HepG2 (cell line): ENCODE results near the gene TNIP3. TPM values are rescaled to one million over a fixed set of nuclear protein-coding genes. Genes with fewer than 3 reads are reported as not detected.

Experiments used
- ATAC-seq: fragments of 200-7000 bp; cut with Tn5 transposase; 3 replicates; pipeline ENCODE4 v1.9.1; 2020; ENCODE audit warnings: mild to moderate bottlenecking, moderate library complexity
- BruUV-seq: library from RNA; stranded (reverse); fragments of 400-500 nt; replicated peaks from 2 replicates; lab custom pipeline; 2021; lab: Mats Ljungman, UMichigan
- CTCF ChIA-PET: fragments of 300-600 bp; formaldehyde crosslinking; extraction: SDS; loops from one replicate; lab custom pipeline; 2021; ENCODE audit warnings: low total read pairs, inconsistent platforms, low intra/inter-chr PET ratio; lab: Yijun Ruan, JAX
- POLR2A ChIA-PET: fragments of 350-600 bp; sonication (Branson Sonifier 250); formaldehyde crosslinking; loops from one replicate; lab custom pipeline; 2020; ENCODE audit warnings: antibody characterized with exemption, inconsistent platforms; lab: Yijun Ruan, JAX
- DNase-seq: peaks from one replicate; pipeline ENCODE4 v3.0.0-alpha.2; 2015; ENCODE audit warnings: low spot score
- FAIRE-seq: peaks from 3 replicates; lab custom pipeline; 2011; peaks lifted over from hg19 to GRCh38; lab: Jason Lieb, UNC
- H2AFZ ChIP-seq: one replicate; pipeline ENCODE4 v1.6.1; 2011; ENCODE audit warnings: low read length, inconsistent platforms
- H3K27ac ChIP-seq: fragments of 300-600 bp; 3 replicates; pipeline ENCODE4 v1.8.0; 2011; ENCODE audit warnings: mixed run types, mild to moderate bottlenecking, mixed read lengths, low read length, inconsistent platforms; ENCODE audit not compliant: insufficient read depth; ENCODE audit errors: extremely low read length
- H3K27me3 ChIP-seq, 2 experiments: fragments of 200-600 bp in 1 of 2; 2 replicates in 1 of 2; 3 replicates in 1 of 2; pipeline versions ENCODE4 v1.6.0 to v1.8.0; 2011; ENCODE audit warnings: low read length in 2 of 2, mild to moderate bottlenecking in 2 of 2, moderate library complexity in 2 of 2, inconsistent platforms in 1 of 2; ENCODE audit not compliant: insufficient read depth in 2 of 2, control insufficient read depth in 1 of 2
- H3K36me3 ChIP-seq, 2 experiments: fragments of 200-600 bp in 1 of 2; replicated peaks in 1 of 2; 2 replicates in 1 of 2; 3 replicates in 1 of 2; pipeline versions ENCODE4 v1.5.1 to v1.8.0; 2011; ENCODE audit warnings: low read length in 2 of 2, inconsistent platforms in 1 of 2; ENCODE audit not compliant: insufficient read depth in 2 of 2, control insufficient read depth in 1 of 2
- H3K4me1 ChIP-seq: 2 replicates; pipeline ENCODE4 v1.5.1; 2012; ENCODE audit warnings: low read length, inconsistent platforms; ENCODE audit not compliant: insufficient read depth
- H3K4me2 ChIP-seq: 2 replicates; pipeline ENCODE4 v1.6.0; 2011; ENCODE audit warnings: low read depth, low read length, inconsistent platforms
- H3K4me3 ChIP-seq, 3 experiments: fragments of 200-600 bp in 1 of 3; sonication (generic), shearing (Covaris generic) in 1 of 3; replicated peaks in 1 of 3; 2 replicates each; pipeline ENCODE4 v1.5.1; 2011 to 2016; ENCODE audit warnings: low read length in 3 of 3, inconsistent platforms in 2 of 3, low read depth in 2 of 3, mild to moderate bottlenecking in 2 of 3, control low read depth in 1 of 3, mixed read lengths in 1 of 3; ENCODE audit not compliant: insufficient read depth in 1 of 3
- H3K79me2 ChIP-seq: one replicate; pipeline ENCODE4 v1.6.1; 2011; ENCODE audit warnings: low read length, inconsistent platforms; ENCODE audit not compliant: insufficient read depth
- H3K9ac ChIP-seq: 2 replicates; pipeline ENCODE4 v1.6.0; 2011; ENCODE audit warnings: mild to moderate bottlenecking, low read depth, low read length, inconsistent platforms; ENCODE audit not compliant: insufficient read depth
- H3K9me3 ChIP-seq: 2 replicates; pipeline ENCODE4 v1.5.1; 2012; ENCODE audit warnings: mild to moderate bottlenecking, low read length
- H4K20me1 ChIP-seq: 2 replicates; pipeline ENCODE4 v1.6.0; 2011; ENCODE audit warnings: inconsistent platforms, mild to moderate bottlenecking, low read length, moderate library complexity; ENCODE audit not compliant: insufficient read depth
- AGO2 ChIP-seq: fragments of 200-400 bp; formaldehyde crosslinking; optimal IDR thresholded peaks from 2 replicates; pipeline ENCODE3; 2017; ENCODE audit warnings: mild to moderate bottlenecking, low read depth, low read length, moderate library complexity
- AKAP8 ChIP-seq: sonication (generic); formaldehyde crosslinking; IDR thresholded peaks from 2 replicates; pipeline ENCODE4 v1.5.1; 2020; ENCODE audit warnings: mild to moderate bottlenecking, missing genetic modification reagents
- ATF5 ChIP-seq: sonication (generic); formaldehyde crosslinking; IDR thresholded peaks from 2 replicates; pipeline ENCODE4 v1.4.0; 2020; ENCODE audit warnings: mild to moderate bottlenecking, low read depth, missing genetic modification reagents
- BHLHE40 ChIP-seq: IDR thresholded peaks from 2 replicates; pipeline ENCODE4 v1.6.1; 2011; ENCODE audit warnings: low read length, improper control_type of control experiment
- CREBL2 ChIP-seq: sonication (generic); formaldehyde crosslinking; IDR thresholded peaks from 2 replicates; pipeline ENCODE4 v1.8.1; 2023; ENCODE audit warnings: missing genetic modification reagents, mild to moderate bottlenecking, borderline replicate concordance
- KMT2B ChIP-seq: IDR thresholded peaks from 2 replicates; pipeline ENCODE4 v1.6.1; 2016; ENCODE audit warnings: missing genetic modification reagents, missing compliant biosample characterization
- ZNF333 ChIP-seq: sonication (generic); formaldehyde crosslinking; IDR thresholded peaks from 2 replicates; pipeline ENCODE4 v1.4.0; 2020; ENCODE audit warnings: mild to moderate bottlenecking, missing genetic modification reagents, borderline replicate concordance
- ZNF446 ChIP-seq: sonication (generic); formaldehyde crosslinking; IDR thresholded peaks from 2 replicates; pipeline ENCODE4 v1.5.0; 2020; ENCODE audit warnings: mild to moderate bottlenecking, missing genetic modification reagents
- ZNF570 ChIP-seq: sonication (generic); formaldehyde crosslinking; IDR thresholded peaks from 2 replicates; pipeline ENCODE4 v1.4.0; 2020; ENCODE audit warnings: mild to moderate bottlenecking, missing genetic modification reagents, borderline replicate concordance
- ZNF83 ChIP-seq: sonication (generic); formaldehyde crosslinking; IDR thresholded peaks from 2 replicates; pipeline ENCODE4 v1.4.0; 2020; ENCODE audit warnings: missing genetic modification reagents, mild to moderate bottlenecking, borderline replicate concordance
- ZSCAN22 ChIP-seq: sonication (generic); formaldehyde crosslinking; IDR thresholded peaks from 2 replicates; pipeline ENCODE4 v1.4.0; 2020; ENCODE audit warnings: mild to moderate bottlenecking, missing genetic modification reagents
- WGBS: methylation state at CpG from one replicate; pipeline ENCODE4 v1.1.6; 2017; ENCODE audit warnings: low lambda C conversion rate; 5-methylcytosine and 5-hydroxymethylcytosine counted together
- in situ Hi-C: cut with HindIII; loops from 2 replicates; pipeline ENCODE4 v1.10.0; 2017; ENCODE audit warnings: low pct_unique_long_range_greater_than_20kb; ENCODE audit not compliant: extremely low pct_ligation_motif_present
- intact Hi-C: fragments of 100-400 bp; cut with micrococcal nuclease; formaldehyde crosslinking; loops from one replicate; pipeline ENCODE4 v1.10.0; 2022; ENCODE audit not compliant: unreplicated experiment
- polyA plus RNA-seq, 8 experiments: library from polyadenylated mRNA; depleted of rRNA in 3 of 8; stranded (reverse) in 7 of 8; unstranded in 1 of 8; fragments of >200 nt; fragmentation: Illumina TruSeq in 4 of 8; extraction: Trizol in 4 of 8; gene quantifications; 2 replicates each; pipeline versions ENCODE4 v1.2.1 to v1.2.3, GENCODE V29; 2011 to 2016; ENCODE audit warnings: low read depth in 4 of 8, missing spikeins in 1 of 8, mixed read lengths in 1 of 8; ENCODE audit not compliant: insufficient read depth in 1 of 8
- total RNA-seq, 5 experiments: library from RNA; depleted of rRNA; stranded (reverse); fragments of >200 nt; fragmentation: Illumina TruSeq; extraction: Trizol; gene quantifications; 2 replicates each; pipeline ENCODE4 v1.2.3, GENCODE V29; 2016; ENCODE audit warnings: low read depth in 1 of 5
- TF ChIP-seq, protein P1 (sequence below): sonication (generic); formaldehyde crosslinking; IDR thresholded peaks from 2 replicates; pipeline ENCODE4 v1.4.0; 2020; ENCODE audit warnings: missing genetic modification reagents, borderline replicate concordance

TNIP3 gene
- total and polyA plus RNA-seq, 2 of the 13 experiments (the other 11 are each of a cell fraction or from before 2014, with no cell fraction given): not detected

- ATAC-seq: no peak
- no peak overlapping the region for H2AFZ ChIP-seq
These were observed 25.4 kb upstream of the TNIP3 start for GRCh38 chr4:121189326-121190215.

GRCh38 chr4:121187206-121187605 lies 23.1 kb upstream of the TNIP3 start:
- intact Hi-C loops: no loop called here
- CTCF ChIA-PET: no interaction called here
- TF ChIP-seq AGO2 (no peak), CREBL2 (CRISPR knock-in tag) (no peak), ZNF83 (no peak), BHLHE40 (no peak), ATF5 (CRISPR knock-in tag) (no peak), KMT2B (CRISPR knock-in tag) (no peak)

More at GRCh38 chr4:121189326-121190215, 25.4 kb upstream of the TNIP3 start:
- WGBS: 0% methylated on average over 3 of the region's 3 CpGs
- in situ Hi-C loops: loop anchor here (5.0 kb wide), 1 partner anchor 63 kb away; no protein-coding TSS in a partner anchor
- Histone ChIP-seq H3K4me1 (no peaks in the 10 kb centered on the region), H3K4me3 (no peak overlapping the region), H3K36me3 (no peaks in the 10 kb centered on the region), H3K9ac (no peak overlapping the region), H3K4me2 (no peak overlapping the region), H4K20me1 (no peaks in the 10 kb centered on the region), H3K27ac (no peak overlapping the region), H3K9me3 (no peaks in the 10 kb centered on the region), H3K79me2 (no peaks in the 10 kb centered on the region), H3K27me3 (no peaks in the 10 kb centered on the region; a peak in 1 of 5 replicates)
- ChIA-PET CTCF (no interaction called here), POLR2A (no interaction called here)
- no TSS peak for BruUV-seq
- intact Hi-C loops: loop anchor here (5.0 to 10.0 kb wide), 2 partner anchors 118 to 545 kb away; no protein-coding TSS in a partner anchor
- TF ChIP-seq ZNF446 (CRISPR knock-in tag): no peak
- TF ChIP-seq AKAP8 (CRISPR knock-in tag): no peak
- TF ChIP-seq ZSCAN22 (CRISPR knock-in tag): no peak
- no peak for TF ChIP-seq ZNF570
- TF ChIP-seq, protein P1, sequence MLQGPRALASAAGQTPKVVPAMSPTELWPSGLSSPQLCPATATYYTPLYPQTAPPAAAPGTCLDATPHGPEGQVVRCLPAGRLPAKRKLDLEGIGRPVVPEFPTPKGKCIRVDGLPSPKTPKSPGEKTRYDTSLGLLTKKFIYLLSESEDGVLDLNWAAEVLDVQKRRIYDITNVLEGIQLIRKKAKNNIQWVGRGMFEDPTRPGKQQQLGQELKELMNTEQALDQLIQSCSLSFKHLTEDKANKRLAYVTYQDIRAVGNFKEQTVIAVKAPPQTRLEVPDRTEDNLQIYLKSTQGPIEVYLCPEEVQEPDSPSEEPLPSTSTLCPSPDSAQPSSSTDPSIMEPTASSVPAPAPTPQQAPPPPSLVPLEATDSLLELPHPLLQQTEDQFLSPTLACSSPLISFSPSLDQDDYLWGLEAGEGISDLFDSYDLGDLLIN (CRISPR knock-in tag): no peak
- no peak for TF ChIP-seq ZNF333
- DNase-seq (no peak), FAIRE-seq (no peak)

More at GRCh38 chr4:121187206-121187605, 23.1 kb upstream of the TNIP3 start:
- H2AFZ ChIP-seq: no peak overlapping the region
- POLR2A ChIA-PET: no interaction called here
- no peak overlapping the region for H3K9ac ChIP-seq
- no peaks in the 10 kb centered on the region for H3K36me3 ChIP-seq
- no peaks in the 10 kb centered on the region for H3K9me3 ChIP-seq
- ATAC-seq (no peak), DNase-seq (no peak), FAIRE-seq (no peak)
- H3K79me2 ChIP-seq: no peaks in the 10 kb centered on the region
- BruUV-seq: no TSS peak
- in situ Hi-C loops: no loop called here
- no peaks in the 10 kb centered on the region for H3K4me1 ChIP-seq
- WGBS: no CpG with 5 or more reads among the region's 1 CpG
- H3K27me3 ChIP-seq: no peaks in the 10 kb centered on the region; a peak in 1 of 5 replicates
- H3K4me3 ChIP-seq: no peak overlapping the region
- H3K27ac ChIP-seq: no peak overlapping the region
- no peaks in the 10 kb centered on the region for H4K20me1 ChIP-seq
- no peak overlapping the region for H3K4me2 ChIP-seq
